HK-2 (cell line): ENCODE measurements around the gene NFRKB.
"Not testable (repeated sequence)": the region's sequence is repeated elsewhere in the genome, so short reads cannot be mapped to it uniquely, and the experiment has no call there.

Experiments
- DNase-seq: peaks from one replicate; pipeline ENCODE4 v3.0.0-alpha.2; 2018; ENCODE audit not compliant: unreplicated experiment

The NFRKB gene

GRCh38 chr11:129894278-129895125 is 876 bp downstream of the NFRKB start:
- no peak for DNase-seq

GRCh38 chr11:129888451-129888850 is 6.9 kb downstream of the NFRKB start:
- DNase-seq: no peak

GRCh38 chr11:129885381-129885780 is 10.0 kb downstream of the NFRKB start:
- no peak for DNase-seq

GRCh38 chr11:129884581-129884980 is 10.8 kb downstream of the NFRKB start:
- DNase-seq: no peak

GRCh38 chr11:129881570-129882170 is 13.7 kb downstream of the NFRKB start:
- peak; percentile 14 for DNase-seq

- DNase-seq: no peak
Observed at GRCh38 chr11:129880311-129880710, 15.1 kb downstream of the NFRKB start.

GRCh38 chr11:129871914-129872313 is 23.5 kb downstream of the NFRKB start:
- DNase-seq: no peak

GRCh38 chr11:129868626-129869025 is 26.8 kb downstream of the NFRKB start:
- not testable (repeated sequence) for DNase-seq

GRCh38 chr11:129866311-129866710 is 29.1 kb downstream of the NFRKB start:
- DNase-seq: no peak

- no peak for DNase-seq
Observed at GRCh38 chr11:129865701-129866100, 29.7 kb downstream of the NFRKB start.

GRCh38 chr11:129864811-129865210 is 30.6 kb downstream of the NFRKB start:
- no peak for DNase-seq

- DNase-seq: peak; percentile 76
Observed at GRCh38 chr11:129861702-129862522, 33.5 kb downstream of the NFRKB start.

- DNase-seq: no peak
Observed at GRCh38 chr11:129856036-129856435, 39.3 kb downstream of the NFRKB start.

- no peak for DNase-seq
Observed at GRCh38 chr11:129855086-129855485, 40.3 kb downstream of the NFRKB start.

GRCh38 chr11:129854232-129854805 is 41.1 kb downstream of the NFRKB start:
- no peak for DNase-seq

- DNase-seq: no peak
Observed at GRCh38 chr11:129853518-129854231, 41.7 kb downstream of the NFRKB start.

GRCh38 chr11:129852125-129852740 is 43.1 kb downstream of the NFRKB start:
- DNase-seq: no peak

- no peak for DNase-seq
Observed at GRCh38 chr11:129849447-129850130, 45.8 kb downstream of the NFRKB start.

GRCh38 chr11:129847361-129847760 is 48.0 kb downstream of the NFRKB start:
- not testable (repeated sequence) for DNase-seq
